WTC11 (cell line): Measurements from ENCODE around the gene POTEH. TPM values are rescaled to one million over a fixed set of nuclear protein-coding genes. Genes with fewer than 3 reads are reported as not detected.
"Not testable (repeated sequence)": the region's sequence is repeated elsewhere in the genome, so short reads cannot be mapped to it uniquely, and the experiment has no call there.

Source experiments
- ATAC-seq: fragments of 200-7000 bp; cut with Tn5 transposase; 2 replicates; pipeline ENCODE4 v1.10.0; 2021; ENCODE audit warnings: mild to moderate bottlenecking, moderate library complexity
- CTCF ChIA-PET: fragments of 300-600 bp; sonication (Branson Sonifier 250); formaldehyde crosslinking; loops from one replicate; lab custom pipeline; 2021; ENCODE audit warnings: antibody characterized with exemption; lab: Charles Lee
- POLR2A ChIA-PET: fragments of 350-600 bp; sonication (Branson Sonifier 250); formaldehyde crosslinking; loops from one replicate; lab custom pipeline; 2021; ENCODE audit warnings: antibody characterized with exemption; lab: Charles Lee
- DNase-seq: peaks from one replicate; pipeline ENCODE4 v3.0.0; 2021; ENCODE audit warnings: low spot score
- H3K27ac Mint-ChIP-seq: 2 replicates; pipeline ENCODE4 v1.8.0; 2021; ENCODE audit warnings: mixed read lengths
- H3K27me3 Mint-ChIP-seq: 2 replicates; pipeline ENCODE4 v1.8.0; 2021; ENCODE audit warnings: low read depth, mild to moderate bottlenecking, moderate library complexity, mixed read lengths
- H3K36me3 Mint-ChIP-seq: 2 replicates; pipeline ENCODE4 v1.8.0; 2021; ENCODE audit warnings: mixed read lengths
- H3K4me1 Mint-ChIP-seq: 2 replicates; pipeline ENCODE4 v1.8.0; 2022; ENCODE audit warnings: mixed read lengths
- H3K4me3 Mint-ChIP-seq: 2 replicates; pipeline ENCODE4 v1.8.0; 2021; ENCODE audit warnings: mild to moderate bottlenecking, moderate library complexity, mixed read lengths
- H3K9me3 Mint-ChIP-seq: 2 replicates; pipeline ENCODE4 v1.8.0; 2021; ENCODE audit warnings: mixed read lengths
- total RNA-seq: library from RNA; stranded (reverse); gene quantifications from 3 replicates; pipeline ENCODE4 v1.2.3, GENCODE V29; 2021

The POTEH gene
- total RNA-seq, 1 experiment from 2014 or later = not detected

- H3K9me3 Mint-ChIP-seq, ATAC-seq, CTCF ChIA-PET, H3K27me3 Mint-ChIP-seq, H3K4me1 Mint-ChIP-seq, H3K27ac Mint-ChIP-seq, DNase-seq, H3K4me3 Mint-ChIP-seq, POLR2A ChIA-PET: not testable (repeated sequence)
- H3K36me3 Mint-ChIP-seq = peaks cover 13% of the 10 kb centered on the region
These were observed 58.0 kb downstream of the POTEH start for GRCh38 chr22:15747636-15748323.

GRCh38 chr22:15749181-15749970 lies 59.5 kb downstream of the POTEH start:
- not testable (repeated sequence) for H3K9me3 Mint-ChIP-seq

GRCh38 chr22:15759443-15760097 lies 69.7 kb downstream of the POTEH start:
- H3K4me3 Mint-ChIP-seq, ATAC-seq, CTCF ChIA-PET, POLR2A ChIA-PET, DNase-seq, H3K36me3 Mint-ChIP-seq, H3K4me1 Mint-ChIP-seq, H3K27ac Mint-ChIP-seq, H3K27me3 Mint-ChIP-seq, H3K9me3 Mint-ChIP-seq: not testable (repeated sequence)

More at GRCh38 chr22:15749181-15749970, 59.5 kb downstream of the POTEH start:
- peaks cover 13% of the 10 kb centered on the region for H3K36me3 Mint-ChIP-seq
- H3K27me3 Mint-ChIP-seq, POLR2A ChIA-PET, ATAC-seq, H3K4me3 Mint-ChIP-seq, H3K4me1 Mint-ChIP-seq, DNase-seq, CTCF ChIA-PET, H3K27ac Mint-ChIP-seq: not testable (repeated sequence)

GRCh38 chr22:15760388-15761150 lies 70.7 kb downstream of the POTEH start:
- CTCF ChIA-PET, ATAC-seq, POLR2A ChIA-PET, H3K4me1 Mint-ChIP-seq, H3K9me3 Mint-ChIP-seq, H3K27me3 Mint-ChIP-seq, H3K27ac Mint-ChIP-seq, H3K36me3 Mint-ChIP-seq, H3K4me3 Mint-ChIP-seq, DNase-seq: not testable (repeated sequence)

- H3K4me1 Mint-ChIP-seq, H3K27me3 Mint-ChIP-seq, H3K36me3 Mint-ChIP-seq, DNase-seq, H3K4me3 Mint-ChIP-seq, POLR2A ChIA-PET, ATAC-seq, H3K27ac Mint-ChIP-seq, H3K9me3 Mint-ChIP-seq, CTCF ChIA-PET: not testable (repeated sequence)
These were observed 71.4 kb downstream of the POTEH start for GRCh38 chr22:15761151-15761777.

GRCh38 chr22:15763559-15763958 lies 73.7 kb downstream of the POTEH start:
- ATAC-seq, POLR2A ChIA-PET, H3K4me3 Mint-ChIP-seq, DNase-seq, H3K4me1 Mint-ChIP-seq, H3K27me3 Mint-ChIP-seq, H3K9me3 Mint-ChIP-seq, H3K27ac Mint-ChIP-seq, CTCF ChIA-PET, H3K36me3 Mint-ChIP-seq: not testable (repeated sequence)

Other genes with a start within 250 kb of the POTEH start
- gene OR11H1, start 161.8 kb upstream of the POTEH start, total RNA-seq = not detected in 3 replicates